Panc1 (cell line): ENCODE results near the gene MSMB.

Experiments
- POLR2AphosphoS5 ChIP-seq: IDR thresholded peaks from 2 replicates; pipeline ENCODE4 v1.6.1; 2012; ENCODE audit warnings: mild to moderate bottlenecking, low read depth, low read length, moderate library complexity
- SIN3A ChIP-seq: IDR thresholded peaks from 2 replicates; pipeline ENCODE4 v1.6.1; 2012; ENCODE audit warnings: low read depth, mild to moderate bottlenecking, low read length, moderate library complexity, borderline replicate concordance; ENCODE audit not compliant: insufficient read depth
- TCF7L2 ChIP-seq: IDR thresholded peaks from 2 replicates; pipeline ENCODE4 v1.6.1; 2011; ENCODE audit warnings: mild to moderate bottlenecking, low read depth, low read length, inconsistent platforms
- TF ChIP-seq, protein P1 (sequence below): fragments of 450-650 bp; IDR thresholded peaks from 2 replicates; pipeline ENCODE4 v1.5.1; 2017; ENCODE audit warnings: mild to moderate bottlenecking
- TF ChIP-seq, protein P2 (sequence below), 2 experiments: IDR thresholded peaks; 2 replicates each; pipeline ENCODE4 v1.6.1; 2011 to 2012; ENCODE audit warnings: low read depth in 2 of 2, control low read depth in 1 of 2, low read length in 1 of 2, mild to moderate bottlenecking in 1 of 2, moderate library complexity in 1 of 2; ENCODE audit not compliant: insufficient read depth in 1 of 2

DNA sequence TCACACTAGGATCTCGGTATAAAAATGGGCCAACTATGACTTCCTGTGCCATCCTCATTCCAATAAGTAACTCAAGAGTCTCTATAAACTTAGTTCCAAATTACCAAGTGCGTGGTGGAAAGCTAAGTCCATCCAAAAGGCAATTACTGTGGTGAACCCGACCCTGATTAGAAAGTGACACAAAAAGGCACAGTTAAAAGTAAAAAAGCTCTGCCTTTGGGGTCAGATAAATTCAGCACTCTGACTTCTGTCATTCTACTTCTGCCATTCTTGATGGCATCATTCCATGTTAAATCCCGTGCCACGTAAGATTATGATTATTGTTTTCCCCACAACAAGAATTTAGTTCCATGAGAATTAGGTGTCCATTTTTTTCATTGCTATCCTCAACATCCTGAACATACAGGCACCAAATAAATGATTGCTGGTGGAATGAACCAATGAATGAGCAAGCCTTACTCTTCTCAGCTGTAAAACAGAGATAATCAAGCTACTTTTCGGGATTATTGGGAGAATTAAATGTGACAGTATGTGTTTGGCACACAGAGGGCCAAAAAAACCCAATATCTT, 16.5 kb downstream of the MSMB start:
- TF ChIP-seq, protein P1, sequence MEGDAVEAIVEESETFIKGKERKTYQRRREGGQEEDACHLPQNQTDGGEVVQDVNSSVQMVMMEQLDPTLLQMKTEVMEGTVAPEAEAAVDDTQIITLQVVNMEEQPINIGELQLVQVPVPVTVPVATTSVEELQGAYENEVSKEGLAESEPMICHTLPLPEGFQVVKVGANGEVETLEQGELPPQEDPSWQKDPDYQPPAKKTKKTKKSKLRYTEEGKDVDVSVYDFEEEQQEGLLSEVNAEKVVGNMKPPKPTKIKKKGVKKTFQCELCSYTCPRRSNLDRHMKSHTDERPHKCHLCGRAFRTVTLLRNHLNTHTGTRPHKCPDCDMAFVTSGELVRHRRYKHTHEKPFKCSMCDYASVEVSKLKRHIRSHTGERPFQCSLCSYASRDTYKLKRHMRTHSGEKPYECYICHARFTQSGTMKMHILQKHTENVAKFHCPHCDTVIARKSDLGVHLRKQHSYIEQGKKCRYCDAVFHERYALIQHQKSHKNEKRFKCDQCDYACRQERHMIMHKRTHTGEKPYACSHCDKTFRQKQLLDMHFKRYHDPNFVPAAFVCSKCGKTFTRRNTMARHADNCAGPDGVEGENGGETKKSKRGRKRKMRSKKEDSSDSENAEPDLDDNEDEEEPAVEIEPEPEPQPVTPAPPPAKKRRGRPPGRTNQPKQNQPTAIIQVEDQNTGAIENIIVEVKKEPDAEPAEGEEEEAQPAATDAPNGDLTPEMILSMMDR: no peak
- TF ChIP-seq, protein P2, sequence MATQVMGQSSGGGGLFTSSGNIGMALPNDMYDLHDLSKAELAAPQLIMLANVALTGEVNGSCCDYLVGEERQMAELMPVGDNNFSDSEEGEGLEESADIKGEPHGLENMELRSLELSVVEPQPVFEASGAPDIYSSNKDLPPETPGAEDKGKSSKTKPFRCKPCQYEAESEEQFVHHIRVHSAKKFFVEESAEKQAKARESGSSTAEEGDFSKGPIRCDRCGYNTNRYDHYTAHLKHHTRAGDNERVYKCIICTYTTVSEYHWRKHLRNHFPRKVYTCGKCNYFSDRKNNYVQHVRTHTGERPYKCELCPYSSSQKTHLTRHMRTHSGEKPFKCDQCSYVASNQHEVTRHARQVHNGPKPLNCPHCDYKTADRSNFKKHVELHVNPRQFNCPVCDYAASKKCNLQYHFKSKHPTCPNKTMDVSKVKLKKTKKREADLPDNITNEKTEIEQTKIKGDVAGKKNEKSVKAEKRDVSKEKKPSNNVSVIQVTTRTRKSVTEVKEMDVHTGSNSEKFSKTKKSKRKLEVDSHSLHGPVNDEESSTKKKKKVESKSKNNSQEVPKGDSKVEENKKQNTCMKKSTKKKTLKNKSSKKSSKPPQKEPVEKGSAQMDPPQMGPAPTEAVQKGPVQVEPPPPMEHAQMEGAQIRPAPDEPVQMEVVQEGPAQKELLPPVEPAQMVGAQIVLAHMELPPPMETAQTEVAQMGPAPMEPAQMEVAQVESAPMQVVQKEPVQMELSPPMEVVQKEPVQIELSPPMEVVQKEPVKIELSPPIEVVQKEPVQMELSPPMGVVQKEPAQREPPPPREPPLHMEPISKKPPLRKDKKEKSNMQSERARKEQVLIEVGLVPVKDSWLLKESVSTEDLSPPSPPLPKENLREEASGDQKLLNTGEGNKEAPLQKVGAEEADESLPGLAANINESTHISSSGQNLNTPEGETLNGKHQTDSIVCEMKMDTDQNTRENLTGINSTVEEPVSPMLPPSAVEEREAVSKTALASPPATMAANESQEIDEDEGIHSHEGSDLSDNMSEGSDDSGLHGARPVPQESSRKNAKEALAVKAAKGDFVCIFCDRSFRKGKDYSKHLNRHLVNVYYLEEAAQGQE (IDR thresholded peaks at IDR 0.05; ENCODE audit: insufficient read depth in 1 of 2, low read depth in 2 of 2, low read length in 1 of 2): no peak
- TF ChIP-seq POLR2AphosphoS5 (no peak), SIN3A (no peak), TCF7L2 (no peak)
